ENCODE measurements around the gene ZBED3. TPM values are rescaled to one million over a fixed set of nuclear protein-coding genes. Genes with fewer than 3 reads are reported as not detected.

The ZBED3 gene
- total and polyA plus RNA-seq, 9 of the 15 experiments (the other 6 are each of a cell fraction or from before 2014, with no cell fraction given), result 0.01 to 0.03 (median 0.01) TPM; not detected in 5

DNA sequence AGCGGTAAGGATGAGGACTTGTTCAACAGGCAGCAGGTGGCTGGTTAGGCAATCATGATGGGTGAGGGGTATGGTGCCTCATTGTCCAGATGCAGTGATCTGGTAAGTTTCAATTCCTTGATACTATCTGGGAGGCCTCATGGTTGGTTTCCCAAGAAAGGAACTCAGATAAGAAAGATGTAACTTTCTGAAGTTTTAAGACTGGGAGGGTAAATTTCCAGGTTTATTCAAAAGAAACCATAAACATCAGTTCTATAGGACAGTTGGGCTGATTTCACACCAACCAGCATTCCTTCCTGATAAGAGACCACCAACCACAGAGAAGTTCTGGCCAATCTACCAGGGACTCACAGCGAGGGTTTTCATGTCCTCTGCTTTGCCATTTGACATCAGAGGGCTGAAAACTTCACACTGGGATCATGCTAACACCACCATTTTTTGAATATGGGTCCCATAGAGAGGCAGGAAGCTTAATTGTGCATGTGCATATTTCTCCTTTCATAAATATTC lies 57.7 kb downstream of the ZBED3 start:
- DNase-seq (ENCODE audit: extremely low read depth in 1 of 4, low spot score in 3 of 4) (peak in 1 of 4 experiments; percentile 2), ATAC-seq (no peak), FAIRE-seq (no peak)
- ChIA-PET POLR2A (no interaction called here), CTCF (ENCODE audit: low intra/inter-chr PET ratio) (no interaction called here)
- Histone ChIP-seq H2AFZ (ENCODE audit: low read depth, low read length) (peak overlapping the region; percentile 96), H3K4me1 (replicated peaks in 1 of 2; ENCODE audit: control insufficient read depth in 2 of 2, insufficient read depth in 2 of 2, low read length in 2 of 2) (peaks cover 4 to 14% of the 10 kb centered on the region in 2 experiments; a peak in 4 of 5 replicates), H3K27ac (ENCODE audit: extremely low read depth, low read depth, low read length) (no peak overlapping the region), H3K9me3 (replicated peaks; ENCODE audit: control insufficient read depth, insufficient read depth, low read depth, low read length) (peaks cover 19% of the 10 kb centered on the region), H4K20me1 (replicated peaks; ENCODE audit: control insufficient read depth, insufficient read depth, low read length) (no peaks in the 10 kb centered on the region), H3K79me2 (ENCODE audit: control insufficient read depth, insufficient read depth, low read length) (peaks cover 17% of the 10 kb centered on the region), H3K4me3 (no peak overlapping the region), H3K4me2 (ENCODE audit: insufficient read depth, low read length) (peak overlapping the region; percentile 89; the same call in 1 of the 2 replicates), H3K27me3 (ENCODE audit: control insufficient read depth in 2 of 2, insufficient read depth in 2 of 2, low read length in 2 of 2) (no peaks in the 10 kb centered on the region), H3K36me3 (ENCODE audit: control insufficient read depth, insufficient read depth, low read length) (peaks cover 3% of the 10 kb centered on the region; the same call in 2 of the 3 replicates), H3K9me1 (ENCODE audit: control insufficient read depth, insufficient read depth, low read length) (no peaks in the 10 kb centered on the region), H3K9ac (ENCODE audit: insufficient read depth in 1 of 2, low read depth in 2 of 2, low read length in 2 of 2) (no peak overlapping the region)
- TF ChIP-seq ZNF280A (IDR thresholded peaks at IDR 0.05; ENCODE audit: low read depth, partially characterized antibody), result peak; percentile 79
- TF ChIP-seq FOXA3 (CRISPR knock-in tag; conservative IDR thresholded peaks at IDR 0.05 in 1 of 2, IDR thresholded peaks at IDR 0.05 in 1 of 2), result no peak
- 0 out of 2 replicates have a peak, but pooled peaks have one; percentile 28 for TF ChIP-seq CBX1 (IDR thresholded peaks at IDR 0.05; ENCODE audit: low read depth)
- peak; percentile 85 for TF ChIP-seq TRIM28 (IDR thresholded peaks at IDR 0.05)
- TF ChIP-seq CBX3 (IDR thresholded peaks at IDR 0.05; ENCODE audit: borderline replicate concordance in 1 of 2, low read length in 2 of 2), result peak in 1 of 2 experiments; percentile 81; a peak in 2 of 3 replicates
- TF ChIP-seq ZNF766 (CRISPR knock-in tag; conservative IDR thresholded peaks at IDR 0.05), result peak; percentile 57; the same call in 1 of the 2 replicates
- TF ChIP-seq TRIM24 (IDR thresholded peaks at IDR 0.05), result peak; percentile 9 to 53; a peak in 1 of 4 replicates
- TF ChIP-seq KLF6 (CRISPR knock-in tag; IDR thresholded peaks at IDR 0.05; ENCODE audit: borderline replicate concordance), result no peak
- no peak for TF ChIP-seq HSF4 (CRISPR knock-in tag; IDR thresholded peaks at IDR 0.05; ENCODE audit: borderline replicate concordance)
- intact Hi-C loops (cut with micrococcal nuclease), result no loop called here
- BruUV-seq (replicated peaks), result no TSS peak
- in situ Hi-C loops (cut with MboI), result no loop called here
- 100% methylated on average over 2 of the region's 2 CpGs for WGBS (ENCODE audit: insufficient coverage, low coverage, missing lambda C conversion rate)

Data from K562 (cell line).